Fibroblast of lung (primary cell): ENCODE measurements around the gene RAMAC. TPM values are rescaled to one million over a fixed set of nuclear protein-coding genes. Genes with fewer than 3 reads are reported as not detected.

Source experiments
- DNase-seq, 2 donors: peaks; one replicate each; pipeline versions ENCODE4 v3.0.0 to v3.0.0-alpha.2; 2010; ENCODE audit warnings: low read depth in 2 of 2
- H2AFZ ChIP-seq: 2 replicates; pipeline ENCODE4 v1.5.1; 2012; ENCODE audit warnings: low read length, control low read depth, inconsistent platforms
- H3K27ac ChIP-seq: 2 replicates; pipeline ENCODE4 v1.5.1; 2011; ENCODE audit warnings: low read length, control low read depth; ENCODE audit not compliant: insufficient read depth
- H3K27me3 ChIP-seq: 2 replicates; pipeline ENCODE4 v1.5.1; 2011; ENCODE audit warnings: mild to moderate bottlenecking, low read length; ENCODE audit not compliant: control insufficient read depth, insufficient read depth
- H3K36me3 ChIP-seq: 2 replicates; pipeline ENCODE4 v1.5.1; 2011; ENCODE audit warnings: low read length; ENCODE audit not compliant: control insufficient read depth, insufficient read depth
- H3K4me1 ChIP-seq: 2 replicates; pipeline ENCODE4 v1.5.1; 2011; ENCODE audit warnings: low read length; ENCODE audit not compliant: control insufficient read depth, insufficient read depth; ENCODE audit errors: extremely low read depth
- H3K4me2 ChIP-seq: 2 replicates; pipeline ENCODE4 v1.5.1; 2011; ENCODE audit warnings: low read length, control low read depth; ENCODE audit not compliant: insufficient read depth; ENCODE audit errors: extremely low read depth
- H3K4me3 ChIP-seq, 4 experiments: fragments of 200-600 bp in 1 of 4; sonication (generic) in 1 of 4; replicated peaks in 1 of 4; 2 replicates each; pipeline ENCODE4 v1.5.1; 2011 to 2016; ENCODE audit warnings: low read length in 4 of 4, low read depth in 3 of 4, mild to moderate bottlenecking in 3 of 4, control low read depth in 2 of 4, inconsistent platforms in 1 of 4, mixed read lengths in 1 of 4; ENCODE audit not compliant: insufficient read depth in 1 of 4; ENCODE audit errors: control extremely low read depth in 1 of 4
- H3K79me2 ChIP-seq: 2 replicates; pipeline ENCODE4 v1.5.1; 2012; ENCODE audit warnings: mild to moderate bottlenecking, low read length, inconsistent platforms; ENCODE audit not compliant: control insufficient read depth, insufficient read depth
- H3K9ac ChIP-seq: 2 replicates; pipeline ENCODE4 v1.5.1; 2011; ENCODE audit warnings: mild to moderate bottlenecking, low read length, control low read depth; ENCODE audit not compliant: insufficient read depth
- H3K9me3 ChIP-seq: 2 replicates; pipeline ENCODE4 v1.5.1; 2012; ENCODE audit warnings: low read depth, low read length; ENCODE audit not compliant: control insufficient read depth, insufficient read depth
- H4K20me1 ChIP-seq: 2 replicates; pipeline ENCODE4 v1.5.1; 2011; ENCODE audit warnings: low read length; ENCODE audit not compliant: control insufficient read depth, insufficient read depth; ENCODE audit errors: extremely low read depth
- CTCF ChIP-seq, 2 donors: IDR thresholded peaks in 1 of 2; conservative IDR thresholded peaks in 1 of 2; 1 replicate in 1 of 2; 2 replicates in 1 of 2; pipeline ENCODE4 v1.5.1; 2011 to 2012; ENCODE audit warnings: low read length in 2 of 2, control low read depth in 1 of 2, inconsistent platforms in 1 of 2, low read depth in 1 of 2, mild to moderate bottlenecking in 1 of 2
- EZH2 ChIP-seq: IDR thresholded peaks from 2 replicates; pipeline ENCODE4 v1.5.1; 2012; ENCODE audit warnings: low read length, control low read depth, mild to moderate bottlenecking; ENCODE audit errors: missing control alignments
- polyA plus RNA-seq, 2 donors: library from polyadenylated mRNA; depleted of rRNA in 1 of 2; stranded (reverse) in 1 of 2; unstranded in 1 of 2; fragments of >200 nt; gene quantifications; 2 replicates each; pipeline ENCODE4 v1.2.1, GENCODE V29; 2011 to 2012; ENCODE audit warnings: missing spikeins in 1 of 2
- total RNA-seq: library from RNA; depleted of rRNA; stranded (reverse); fragments of >200 nt; gene quantifications from 2 replicates; pipeline ENCODE4 v1.2.1, GENCODE V29; 2014

Gene RAMAC
- total and polyA plus RNA-seq, 2 donors (not counting 1 experiment from before 2014, with no cell fraction given): 26.6 to 34.3 TPM

GRCh38 chr15:82992436-82992998, 6.5 kb downstream of the RAMAC start:
- no peak overlapping the region for H3K4me3 ChIP-seq
- no peaks in the 10 kb centered on the region for H3K27me3 ChIP-seq
- H3K36me3 ChIP-seq: no peaks in the 10 kb centered on the region
- no peak overlapping the region for H3K9ac ChIP-seq
- no peak for TF ChIP-seq EZH2
- no peak for TF ChIP-seq CTCF (conservative IDR thresholded peaks at IDR 0.05 in 1 of 2, IDR thresholded peaks at IDR 0.05 in 1 of 2; ENCODE audit: low read depth in 1 of 2, low read length in 2 of 2)
- H3K27ac ChIP-seq: no peak overlapping the region
- H3K9me3 ChIP-seq: no peaks in the 10 kb centered on the region
- no peaks in the 10 kb centered on the region for H3K4me1 ChIP-seq
- no peaks in the 10 kb centered on the region for H4K20me1 ChIP-seq
- H3K79me2 ChIP-seq: peaks cover 2% of the 10 kb centered on the region
- H2AFZ ChIP-seq: no peak overlapping the region
- no peak overlapping the region for H3K4me2 ChIP-seq
- DNase-seq: no peak

DNA sequence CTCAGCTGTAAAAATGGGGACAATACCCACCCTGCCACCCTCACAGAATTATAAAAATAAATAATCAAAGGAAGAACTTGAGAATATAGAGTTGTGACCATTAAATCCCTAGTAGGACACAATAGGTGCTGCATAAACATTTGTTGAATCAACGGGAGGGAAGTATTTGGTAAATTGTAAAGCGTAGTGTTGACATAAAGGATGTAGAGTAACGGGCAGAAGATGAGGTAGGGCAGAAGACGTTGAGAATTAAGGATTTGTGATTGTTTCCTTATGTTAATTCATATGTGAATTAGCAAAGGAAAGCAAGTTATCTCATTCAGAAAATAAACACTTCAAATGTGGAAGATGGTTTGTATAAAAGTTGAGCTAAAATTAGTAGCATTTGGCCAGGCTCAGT, 7.1 kb downstream of the RAMAC start:
- Histone ChIP-seq H3K27ac (no peak overlapping the region), H3K79me2 (no peaks in the 10 kb centered on the region), H3K27me3 (no peaks in the 10 kb centered on the region), H4K20me1 (no peaks in the 10 kb centered on the region), H3K4me2 (no peak overlapping the region), H3K9ac (no peak overlapping the region), H3K36me3 (no peaks in the 10 kb centered on the region), H3K9me3 (no peaks in the 10 kb centered on the region), H2AFZ (no peak overlapping the region), H3K4me3 (no peak overlapping the region), H3K4me1 (no peaks in the 10 kb centered on the region)
- no peak for TF ChIP-seq CTCF (conservative IDR thresholded peaks at IDR 0.05 in 1 of 2, IDR thresholded peaks at IDR 0.05 in 1 of 2; ENCODE audit: low read depth in 1 of 2, low read length in 2 of 2)
- DNase-seq: no peak

GRCh38 chr15:82995076-82995475, 9.1 kb downstream of the RAMAC start:
- no peak overlapping the region for H3K4me2 ChIP-seq
- TF ChIP-seq EZH2: no peak
- no peak for TF ChIP-seq CTCF (conservative IDR thresholded peaks at IDR 0.05 in 1 of 2, IDR thresholded peaks at IDR 0.05 in 1 of 2; ENCODE audit: low read depth in 1 of 2, low read length in 2 of 2)

More at GRCh38 chr15:82995076-82995475, 9.1 kb downstream of the RAMAC start:
- Histone ChIP-seq H2AFZ (no peak overlapping the region), H3K27ac (no peak overlapping the region), H3K27me3 (no peaks in the 10 kb centered on the region), H3K9me3 (no peaks in the 10 kb centered on the region), H3K4me1 (no peaks in the 10 kb centered on the region), H3K79me2 (no peaks in the 10 kb centered on the region), H3K36me3 (no peaks in the 10 kb centered on the region), H3K9ac (no peak overlapping the region), H3K4me3 (no peak overlapping the region), H4K20me1 (no peaks in the 10 kb centered on the region)
- no peak for DNase-seq
